Measurements from ENCODE around the gene SDK2. TPM values are rescaled to one million over a fixed set of nuclear protein-coding genes. Genes with fewer than 3 reads are reported as not detected.
A peak's percentile ranks its signal among the peaks of the same experiment; 100 is the strongest.

Gene SDK2
- total and polyA plus RNA-seq, 8 donors, result 0.04 to 0.31 (median 0.17) TPM

- Histone ChIP-seq H3K9me3 (no peaks in the 10 kb centered on the region), H3K4me3 (no peak overlapping the region), H3K27me3 (no peaks in the 10 kb centered on the region), H3K36me3 (no peaks in the 10 kb centered on the region), H3K4me1 (no peaks in the 10 kb centered on the region), H3K27ac (no peak overlapping the region)
- FAIRE-seq, result no peak
- DNase-seq, result peak in 1 of 6 donors; percentile 51
- no peak for ATAC-seq
- 66 to 73% methylated on average over 20 of the region's 20 CpGs for WGBS, 2 donors
- intact Hi-C loops (cut with DNase I), result no loop called here
- TF ChIP-seq CTCF (IDR thresholded peaks at IDR 0.05), result no peak
These were observed 265.2 kb downstream of the SDK2 start for GRCh38 chr17:73378974-73379470.

GRCh38 chr17:73376636-73377035 lies 267.6 kb downstream of the SDK2 start:
- Histone ChIP-seq H3K4me3 (no peak overlapping the region), H3K36me3 (no peaks in the 10 kb centered on the region), H3K27ac (no peak overlapping the region), H3K27me3 (no peaks in the 10 kb centered on the region), H3K4me1 (no peaks in the 10 kb centered on the region), H3K9me3 (no peaks in the 10 kb centered on the region)
- WGBS, 2 donors, result 82 to 89% methylated on average over 3 of the region's 3 CpGs
- FAIRE-seq, result no peak
- intact Hi-C loops (cut with DNase I), result no loop called here
- no peak for TF ChIP-seq CTCF (IDR thresholded peaks at IDR 0.05)
- DNase-seq, result no peak
- no peak for ATAC-seq

GRCh38 chr17:73376152-73376551 lies 268.1 kb downstream of the SDK2 start:
- Histone ChIP-seq H3K4me3 (no peak overlapping the region), H3K36me3 (no peaks in the 10 kb centered on the region), H3K4me1 (no peaks in the 10 kb centered on the region), H3K9me3 (no peaks in the 10 kb centered on the region), H3K27me3 (no peaks in the 10 kb centered on the region), H3K27ac (no peak overlapping the region)
- 81 to 82% methylated on average over 11 of the region's 11 CpGs for WGBS, 2 donors
- DNase-seq (no peak), FAIRE-seq (no peak), ATAC-seq (no peak)
- no peak for TF ChIP-seq CTCF (IDR thresholded peaks at IDR 0.05)
- intact Hi-C loops (cut with DNase I), result no loop called here

GRCh38 chr17:73371836-73372235 lies 272.4 kb downstream of the SDK2 start:
- no peak overlapping the region for H3K27ac ChIP-seq
- peaks cover 0 to 8% (median 4%) of the 10 kb centered on the region in 3 donors for H3K4me1 ChIP-seq
- no peaks in the 10 kb centered on the region for H3K36me3 ChIP-seq
- 75 to 81% methylated on average over 9 of the region's 9 CpGs for WGBS, 2 donors
- ATAC-seq (no peak), DNase-seq (peak in 1 of 6 donors; percentile 15), FAIRE-seq (no peak)
- no peak for TF ChIP-seq CTCF (IDR thresholded peaks at IDR 0.05)
- intact Hi-C loops (cut with DNase I), result loop anchor here in 2 of 3 donors (2.0 to 5.0 kb wide), 2 partner anchors 117 to 120 kb away; no protein-coding TSS in a partner anchor
- no peaks in the 10 kb centered on the region for H3K27me3 ChIP-seq
- H3K9me3 ChIP-seq, result no peaks in the 10 kb centered on the region
- H3K4me3 ChIP-seq, result no peak overlapping the region

- intact Hi-C loops (cut with DNase I), result loop anchor here in 1 of 3 donors (5.0 kb wide), 1 partner anchor 119 kb away; no protein-coding TSS in a partner anchor
- Histone ChIP-seq H3K27ac (peak overlapping the region in 1 of 4 donors; percentile 8), H3K36me3 (no peaks in the 10 kb centered on the region), H3K9me3 (no peaks in the 10 kb centered on the region), H3K4me3 (no peak overlapping the region), H3K27me3 (no peaks in the 10 kb centered on the region), H3K4me1 (peaks cover 0 to 8% (median 4%) of the 10 kb centered on the region in 3 donors)
- no peak for ATAC-seq
- no peak for FAIRE-seq
- no peak for TF ChIP-seq CTCF (IDR thresholded peaks at IDR 0.05)
- 30 to 31% methylated on average over 6 of the region's 6 CpGs for WGBS, 2 donors
- peak in 1 of 6 donors; percentile 4 for DNase-seq
These were observed 273.0 kb downstream of the SDK2 start for GRCh38 chr17:73371285-73371684.
